ENCODE results near the gene SYNE4. TPM values are rescaled to one million over a fixed set of nuclear protein-coding genes. Genes with fewer than 3 reads are reported as not detected.
A peak's percentile ranks its signal among the peaks of the same experiment; 100 is the strongest.

SYNE4 gene
- total and polyA plus RNA-seq, 2 of the 13 experiments (the other 11 are each of a cell fraction or from before 2014, with no cell fraction given): 13.7 to 23.0 TPM

GRCh38 chr19:35995048-35995993, 13.3 kb downstream of the SYNE4 start, which contains the start of gene SDHAF1 (continued):
- no peak for TF ChIP-seq REXO4 (CRISPR knock-in tag; IDR thresholded peaks at IDR 0.05; ENCODE audit: borderline replicate concordance)
- TF ChIP-seq NFYB (CRISPR knock-in tag; IDR thresholded peaks at IDR 0.05): peak; percentile 94
- TF ChIP-seq YY1 (IDR thresholded peaks at IDR 0.05; ENCODE audit: insufficient read depth, insufficient replicate concordance, low read depth, low read length): peak; percentile 57
- TF ChIP-seq ZNF207 (IDR thresholded peaks at IDR 0.05; ENCODE audit: borderline replicate concordance): no peak
- TF ChIP-seq CBFB (CRISPR knock-in tag; IDR thresholded peaks at IDR 0.05): peak; percentile 67; the same call in 1 of the 2 replicates
- no peak for TF ChIP-seq ZUFSP (CRISPR knock-in tag; IDR thresholded peaks at IDR 0.05; ENCODE audit: borderline replicate concordance)
- peak; percentile 98 for TF ChIP-seq NR2C2 (CRISPR knock-in tag; IDR thresholded peaks at IDR 0.05; ENCODE audit: borderline replicate concordance)
- no peak for TF ChIP-seq RORA (CRISPR knock-in tag; IDR thresholded peaks at IDR 0.05)
- TF ChIP-seq FOXM1 (CRISPR knock-in tag; IDR thresholded peaks at IDR 0.05): no peak
- TF ChIP-seq ZNF432 (CRISPR knock-in tag; IDR thresholded peaks at IDR 0.05; ENCODE audit: borderline replicate concordance): no peak
- TF ChIP-seq ZNF552 (CRISPR knock-in tag; IDR thresholded peaks at IDR 0.05; ENCODE audit: borderline replicate concordance): peak; percentile 93
- peak; percentile 63; the same call in 1 of the 2 replicates for TF ChIP-seq THAP9 (CRISPR knock-in tag; IDR thresholded peaks at IDR 0.05; ENCODE audit: borderline replicate concordance)
- no peak for TF ChIP-seq TRIM22 (IDR thresholded peaks at IDR 0.05)
- TF ChIP-seq, protein P1, sequence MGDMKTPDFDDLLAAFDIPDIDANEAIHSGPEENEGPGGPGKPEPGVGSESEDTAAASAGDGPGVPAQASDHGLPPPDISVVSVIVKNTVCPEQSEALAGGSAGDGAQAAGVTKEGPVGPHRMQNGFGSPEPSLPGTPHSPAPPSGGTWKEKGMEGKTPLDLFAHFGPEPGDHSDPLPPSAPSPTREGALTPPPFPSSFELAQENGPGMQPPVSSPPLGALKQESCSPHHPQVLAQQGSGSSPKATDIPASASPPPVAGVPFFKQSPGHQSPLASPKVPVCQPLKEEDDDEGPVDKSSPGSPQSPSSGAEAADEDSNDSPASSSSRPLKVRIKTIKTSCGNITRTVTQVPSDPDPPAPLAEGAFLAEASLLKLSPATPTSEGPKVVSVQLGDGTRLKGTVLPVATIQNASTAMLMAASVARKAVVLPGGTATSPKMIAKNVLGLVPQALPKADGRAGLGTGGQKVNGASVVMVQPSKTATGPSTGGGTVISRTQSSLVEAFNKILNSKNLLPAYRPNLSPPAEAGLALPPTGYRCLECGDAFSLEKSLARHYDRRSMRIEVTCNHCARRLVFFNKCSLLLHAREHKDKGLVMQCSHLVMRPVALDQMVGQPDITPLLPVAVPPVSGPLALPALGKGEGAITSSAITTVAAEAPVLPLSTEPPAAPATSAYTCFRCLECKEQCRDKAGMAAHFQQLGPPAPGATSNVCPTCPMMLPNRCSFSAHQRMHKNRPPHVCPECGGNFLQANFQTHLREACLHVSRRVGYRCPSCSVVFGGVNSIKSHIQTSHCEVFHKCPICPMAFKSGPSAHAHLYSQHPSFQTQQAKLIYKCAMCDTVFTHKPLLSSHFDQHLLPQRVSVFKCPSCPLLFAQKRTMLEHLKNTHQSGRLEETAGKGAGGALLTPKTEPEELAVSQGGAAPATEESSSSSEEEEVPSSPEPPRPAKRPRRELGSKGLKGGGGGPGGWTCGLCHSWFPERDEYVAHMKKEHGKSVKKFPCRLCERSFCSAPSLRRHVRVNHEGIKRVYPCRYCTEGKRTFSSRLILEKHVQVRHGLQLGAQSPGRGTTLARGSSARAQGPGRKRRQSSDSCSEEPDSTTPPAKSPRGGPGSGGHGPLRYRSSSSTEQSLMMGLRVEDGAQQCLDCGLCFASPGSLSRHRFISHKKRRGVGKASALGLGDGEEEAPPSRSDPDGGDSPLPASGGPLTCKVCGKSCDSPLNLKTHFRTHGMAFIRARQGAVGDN (CRISPR knock-in tag; IDR thresholded peaks at IDR 0.05): peak; percentile 97
- peak; percentile 92 for TF ChIP-seq SRY (CRISPR knock-in tag; IDR thresholded peaks at IDR 0.05)
- TF ChIP-seq, protein P2, sequence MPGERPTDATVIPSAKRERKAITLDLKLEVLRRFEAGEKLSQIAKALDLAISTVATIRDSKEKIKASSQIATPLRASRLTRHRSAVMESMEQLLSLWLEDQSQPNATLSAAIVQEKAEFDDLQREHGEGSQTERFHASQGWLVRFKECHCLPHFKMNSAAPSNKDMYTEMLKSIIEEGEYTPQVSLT (CRISPR knock-in tag; IDR thresholded peaks at IDR 0.05; ENCODE audit: borderline replicate concordance, low read depth): no peak
- peak; percentile 34; the same call in 1 of the 2 replicates for TF ChIP-seq ZNF143 (CRISPR knock-in tag; IDR thresholded peaks at IDR 0.05)

All from HepG2 (cell line).